B cell (primary cell): ENCODE data around the gene TSPOAP1.

Experiments used
- CTCF ChIP-seq: fragments of 200-600 bp; IDR thresholded peaks from one replicate; pipeline ENCODE4 v1.8.0; 2022; ENCODE audit warnings: antibody characterized with exemption, mild to moderate bottlenecking
- EZH2 ChIP-seq: IDR thresholded peaks from 2 replicates; pipeline ENCODE4 v1.6.1; 2012; ENCODE audit warnings: borderline replicate concordance, low read depth, mild to moderate bottlenecking, moderate library complexity, low read length; ENCODE audit not compliant: insufficient read depth, poor library complexity, severe bottlenecking

DNA sequence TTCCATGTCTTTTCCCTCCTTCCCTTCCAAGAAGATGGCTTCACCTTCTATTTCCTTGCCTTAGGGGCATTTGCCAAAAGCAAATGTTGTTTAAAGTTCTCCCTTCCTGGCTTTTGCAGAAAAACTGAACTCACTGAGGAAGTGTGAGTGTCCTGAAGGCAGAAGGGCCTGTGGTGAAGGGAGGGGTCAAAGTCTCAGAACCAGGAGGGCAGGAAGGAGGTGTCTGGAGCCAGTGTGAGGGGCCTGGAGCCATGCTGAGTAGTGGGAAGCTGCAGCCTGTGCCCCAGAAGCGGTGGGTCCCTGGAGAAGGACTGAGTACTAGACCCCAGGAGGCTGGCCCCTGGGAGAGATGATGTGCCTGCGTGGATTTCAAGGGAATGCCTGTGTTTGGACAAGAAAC lies 47.2 kb upstream of the TSPOAP1 start:
- no peak for TF ChIP-seq CTCF
- no peak for TF ChIP-seq EZH2
